Fibroblast of pulmonary artery (primary cell): ENCODE results near the gene PRDM16.

ENCODE experiments used
- DNase-seq: peaks from one replicate; pipeline ENCODE4 v3.0.0-alpha.2; 2010; ENCODE audit warnings: low read depth
- H3K4me3 ChIP-seq: replicated peaks from 2 replicates; pipeline ENCODE4 v1.5.1; 2011; ENCODE audit warnings: low read depth, mild to moderate bottlenecking, control low read depth, low read length, moderate library complexity
- CTCF ChIP-seq: IDR thresholded peaks from 2 replicates; pipeline ENCODE4 v1.5.1; 2011; ENCODE audit warnings: mild to moderate bottlenecking, control low read depth, low read length, inconsistent platforms; ENCODE audit errors: missing control alignments

PRDM16 gene

GRCh38 chr1:3384407-3384806 lies 315.4 kb downstream of the PRDM16 start:
- H3K4me3 ChIP-seq, result no peak overlapping the region
- no peak for DNase-seq
- no peak for TF ChIP-seq CTCF

GRCh38 chr1:3386205-3387002 lies 317.4 kb downstream of the PRDM16 start:
- no peak for TF ChIP-seq CTCF
- DNase-seq, result no peak
- no peak overlapping the region for H3K4me3 ChIP-seq

GRCh38 chr1:3387401-3387800 lies 318.4 kb downstream of the PRDM16 start:
- no peak for DNase-seq
- no peak overlapping the region for H3K4me3 ChIP-seq
- TF ChIP-seq CTCF, result no peak

- DNase-seq, result no peak
- TF ChIP-seq CTCF, result no peak
- no peak overlapping the region for H3K4me3 ChIP-seq
Observed at GRCh38 chr1:3389093-3389833, 320.3 kb downstream of the PRDM16 start.

- TF ChIP-seq CTCF, result no peak
- DNase-seq, result no peak
- no peak overlapping the region for H3K4me3 ChIP-seq
Observed at GRCh38 chr1:3390291-3390690, 321.3 kb downstream of the PRDM16 start.

GRCh38 chr1:3391711-3392110 lies 322.7 kb downstream of the PRDM16 start:
- no peak for TF ChIP-seq CTCF
- no peak overlapping the region for H3K4me3 ChIP-seq
- DNase-seq, result no peak
